A549 (cell line): Measurements from ENCODE around the gene CBFA2T2. TPM values are rescaled to one million over a fixed set of nuclear protein-coding genes. Genes with fewer than 3 reads are reported as not detected.

Experiments used
- ATAC-seq, 2 experiments: fragments of 200-7000 bp in 1 of 2; fragments of >200 bp in 1 of 2; cut with Nextera tagmentation in 1 of 2; cut with Tn5 transposase in 1 of 2; 3 replicates each; pipeline versions ENCODE4 v1.8.0 to v1.9.1; 2018 to 2020; ENCODE audit warnings: mild to moderate bottlenecking in 1 of 2, moderate library complexity in 1 of 2
- CTCF ChIA-PET: fragments of 300-600 bp; sonication (Branson Sonifier 250); formaldehyde crosslinking; extraction: SDS; loops from one replicate; lab custom pipeline; 2021; ENCODE audit warnings: antibody characterized with exemption, inconsistent platforms; lab: Yijun Ruan, JAX
- POLR2A ChIA-PET: fragments of 350-600 bp; formaldehyde crosslinking; extraction: SDS; loops from one replicate; lab custom pipeline; 2021; ENCODE audit warnings: antibody characterized with exemption, inconsistent platforms; lab: Yijun Ruan, JAX
- DNase-seq, 2 experiments: peaks; one replicate each; pipeline versions ENCODE4 v3.0.0 to v3.0.0-alpha.2; 2011 to 2016; ENCODE audit warnings: low read depth in 1 of 2, low spot score in 1 of 2
- FAIRE-seq: peaks from 2 replicates; lab custom pipeline; 2011; peaks lifted over from hg19 to GRCh38; lab: Jason Lieb, UNC
- H3K27ac ChIP-seq, 2 experiments: fragments of >200 bp; sonication (Bioruptor Twin); formaldehyde crosslinking; 3 replicates each; pipeline ENCODE4 v1.5.1; 2016 to 2017
- H3K4me1 ChIP-seq: fragments of >200 bp; sonication (Bioruptor Twin); formaldehyde crosslinking; 3 replicates; pipeline ENCODE4 v1.6.1; 2016
- H3K4me2 ChIP-seq: fragments of >200 bp; sonication (Bioruptor Twin); formaldehyde crosslinking; 3 replicates; pipeline ENCODE4 v1.6.1; 2016
- H3K4me3 ChIP-seq: fragments of >200 bp; sonication (Bioruptor Twin); formaldehyde crosslinking; 3 replicates; pipeline ENCODE4 v1.5.1; 2016
- H3K9me3 ChIP-seq: fragments of >200 bp; sonication (Bioruptor Twin); formaldehyde crosslinking; 3 replicates; pipeline ENCODE4 v1.6.1; 2016
- BCL3 ChIP-seq: fragments of >200 bp; sonication (Bioruptor Twin); formaldehyde crosslinking; IDR thresholded peaks from 3 replicates; pipeline ENCODE4 v1.6.1; 2016
- CBX8 ChIP-seq: fragments of 200-600 bp; sonication (generic); IDR thresholded peaks from 2 replicates; pipeline ENCODE4 v1.6.1; 2016
- CHD2 ChIP-seq: fragments of 150-350 bp; IDR thresholded peaks from 2 replicates; pipeline ENCODE4 v1.6.1; 2014; ENCODE audit warnings: low read length; ENCODE audit not compliant: partially characterized antibody
- E2F6 ChIP-seq: IDR thresholded peaks from 2 replicates; pipeline ENCODE4 v1.6.1; 2012; ENCODE audit warnings: low read depth, borderline replicate concordance
- EHMT2 ChIP-seq: fragments of 200-600 bp; sonication (generic); IDR thresholded peaks from 2 replicates; pipeline ENCODE4 v1.6.1; 2016; ENCODE audit warnings: antibody characterized with exemption, low read depth, mild to moderate bottlenecking, moderate library complexity
- EP300 ChIP-seq, 2 experiments: fragments of >200 bp; sonication (Bioruptor Twin); formaldehyde crosslinking; IDR thresholded peaks; 2 replicates in 1 of 2; 3 replicates in 1 of 2; pipeline ENCODE4 v1.6.1; 2016 to 2017
- ESRRA ChIP-seq: fragments of 150-350 bp; IDR thresholded peaks from 2 replicates; pipeline ENCODE4 v1.6.1; 2014; ENCODE audit warnings: mild to moderate bottlenecking, low read length, borderline replicate concordance
- FOSB ChIP-seq: fragments of 250-450 bp; sonication (Bioruptor Pico); IDR thresholded peaks from 2 replicates; pipeline ENCODE4 v1.5.0; 2020; ENCODE audit warnings: mild to moderate bottlenecking, moderate library complexity
- FOSL2 ChIP-seq, 2 experiments: fragments of 450-650 bp in 1 of 2; fragments of >200 bp in 1 of 2; sonication (Bioruptor Twin) in 1 of 2; formaldehyde crosslinking; IDR thresholded peaks; 2 replicates each; pipeline versions ENCODE4 v1.5.0 to v1.6.1; 2016 to 2020; ENCODE audit warnings: mild to moderate bottlenecking in 1 of 2, moderate library complexity in 1 of 2
- GATA3 ChIP-seq: IDR thresholded peaks from 2 replicates; pipeline ENCODE4 v1.6.1; 2012; ENCODE audit warnings: borderline replicate concordance
- HDAC2 ChIP-seq: fragments of 200-600 bp; sonication (generic); IDR thresholded peaks from 2 replicates; pipeline ENCODE4 v1.6.1; 2016
- HES2 ChIP-seq: fragments of >200 bp; sonication (Bioruptor Twin); formaldehyde crosslinking; IDR thresholded peaks from 2 replicates; pipeline ENCODE4 v1.6.1; 2016
- JUNB ChIP-seq: fragments of >200 bp; sonication (Bioruptor Twin); formaldehyde crosslinking; IDR thresholded peaks from 2 replicates; pipeline ENCODE4 v1.6.1; 2016
- KDM5A ChIP-seq: fragments of 200-600 bp; sonication (generic); IDR thresholded peaks from 2 replicates; pipeline ENCODE4 v1.6.1; 2016; ENCODE audit warnings: antibody characterized with exemption, mild to moderate bottlenecking
- NFE2L2 ChIP-seq: fragments of 150-350 bp; conservative IDR thresholded peaks from 2 replicates; pipeline ENCODE4 v1.6.1; 2014; ENCODE audit warnings: low read length
- RAD21 ChIP-seq, 2 experiments: fragments of >200 bp in 1 of 2; sonication (Bioruptor Twin) in 1 of 2; formaldehyde crosslinking in 1 of 2; IDR thresholded peaks in 1 of 2; conservative IDR thresholded peaks in 1 of 2; 2 replicates in 1 of 2; 3 replicates in 1 of 2; pipeline ENCODE4 v1.6.1; 2012 to 2018; ENCODE audit warnings: inconsistent platforms in 1 of 2
- RARB ChIP-seq: fragments of 250-450 bp; sonication (Bioruptor Pico); IDR thresholded peaks from 2 replicates; pipeline ENCODE4 v1.8.0; 2021; ENCODE audit warnings: mild to moderate bottlenecking, moderate library complexity
- RCOR1 ChIP-seq: fragments of 150-350 bp; IDR thresholded peaks from 2 replicates; pipeline ENCODE4 v1.6.1; 2014; ENCODE audit warnings: antibody characterized with exemption, low read length, low read depth
- REST ChIP-seq: fragments of 200-600 bp; sonication (generic); IDR thresholded peaks from 2 replicates; pipeline ENCODE4 v1.6.1; 2016; ENCODE audit warnings: antibody characterized with exemption, mild to moderate bottlenecking, moderate library complexity
- SMC3 ChIP-seq: fragments of >200 bp; sonication (Bioruptor Twin); formaldehyde crosslinking; IDR thresholded peaks from 3 replicates; pipeline ENCODE4 v1.6.1; 2018; ENCODE audit warnings: inconsistent platforms
- TFCP2L1 ChIP-seq: fragments of 250-450 bp; sonication (Bioruptor Pico); IDR thresholded peaks from 2 replicates; pipeline ENCODE4 v1.5.0; 2021; ENCODE audit warnings: mild to moderate bottlenecking
- ZC3H11A ChIP-seq: fragments of 450-650 bp; IDR thresholded peaks from 2 replicates; pipeline ENCODE4 v1.6.1; 2014; ENCODE audit warnings: antibody characterized with exemption, mild to moderate bottlenecking
- ZNF302 ChIP-seq: fragments of 250-450 bp; sonication (Bioruptor Pico); IDR thresholded peaks from 2 replicates; pipeline ENCODE4 v1.9.0; 2021; ENCODE audit warnings: inconsistent platforms, mild to moderate bottlenecking, moderate library complexity
- ZSCAN20 ChIP-seq: fragments of 250-450 bp; sonication (Bioruptor Pico); IDR thresholded peaks from 2 replicates; pipeline ENCODE4 v1.8.0; 2022; ENCODE audit warnings: mild to moderate bottlenecking, moderate library complexity
- WGBS: methylation state at CpG from one replicate; pipeline ENCODE4 v1.1.6; 2017; ENCODE audit errors: missing lambda C conversion rate; 5-methylcytosine and 5-hydroxymethylcytosine counted together
- polyA plus RNA-seq, 4 experiments: library from polyadenylated mRNA; depleted of rRNA in 3 of 4; stranded (reverse); fragments of >200 nt; fragmentation: RNase III in 1 of 4; extraction: RNeasy Plus Mini Kit Qiagen cat#74134 plus additional on column Dnase treatment in 1 of 4; gene quantifications; 2 replicates in 3 of 4; 3 replicates in 1 of 4; pipeline ENCODE4 v1.2.3, GENCODE V29; 2011 to 2017

Gene CBFA2T2
- polyA plus RNA-seq, 2 of the 4 experiments (the other 2 are of a cell fraction), result 6.8 to 9.4 TPM

- Histone ChIP-seq H3K4me3 (no peak overlapping the region), H3K4me1 (peaks cover 19% of the 10 kb centered on the region), H3K4me2 (no peak overlapping the region), H3K27ac (no peak overlapping the region), H3K9me3 (no peaks in the 10 kb centered on the region)
- ChIA-PET CTCF (no interaction called here), POLR2A (no interaction called here)
- TF ChIP-seq SMC3 (no peak), HDAC2 (no peak), RAD21 (conservative IDR thresholded peaks at IDR 0.05 in 1 of 2, IDR thresholded peaks at IDR 0.05 in 1 of 2) (no peak), FOSL2 (IDR thresholded peaks at IDR 0.05) (no peak), FOSL2 (CRISPR knock-in tag; IDR thresholded peaks at IDR 0.05) (no peak), RARB (CRISPR knock-in tag) (no peak), RCOR1 (no peak), EP300 (IDR thresholded peaks at IDR 0.05) (no peak), CHD2 (no peak), CBX8 (no peak), FOSB (CRISPR knock-in tag) (no peak), GATA3 (no peak), HES2 (no peak)
- 95% methylated on average over 8 of the region's 8 CpGs for WGBS
- no peak for DNase-seq
- FAIRE-seq, result no peak
- no peak for ATAC-seq
Measured at GRCh38 chr20:33563788-33564187, 73.9 kb downstream of the CBFA2T2 start.

GRCh38 chr20:33566781-33567603, 77.1 kb downstream of the CBFA2T2 start:
- Histone ChIP-seq H3K9me3 (no peaks in the 10 kb centered on the region), H3K27ac (no peak overlapping the region), H3K4me2 (no peak overlapping the region), H3K4me1 (peaks cover 18% of the 10 kb centered on the region), H3K4me3 (no peak overlapping the region)
- FAIRE-seq (no peak), DNase-seq (no peak), ATAC-seq (no peak)
- no peak for TF ChIP-seq ZSCAN20 (CRISPR knock-in tag)
- no peak for TF ChIP-seq RCOR1
- no peak for TF ChIP-seq BCL3
- no peak for TF ChIP-seq HDAC2
- TF ChIP-seq EHMT2, result no peak
- no peak for TF ChIP-seq REST
- no peak for TF ChIP-seq TFCP2L1 (CRISPR knock-in tag)
- TF ChIP-seq ZNF302 (CRISPR knock-in tag), result no peak
- no peak for TF ChIP-seq E2F6
- no peak for TF ChIP-seq GATA3
- no peak for TF ChIP-seq NFE2L2
- no peak for TF ChIP-seq ZC3H11A
- TF ChIP-seq KDM5A, result no peak
- TF ChIP-seq JUNB, result no peak
- no peak for TF ChIP-seq CBX8
- no peak for TF ChIP-seq ESRRA
- CTCF ChIA-PET, result interaction anchor here (1.4 kb wide), 1 partner anchor 10 kb away, joined by 4 read pairs; no protein-coding TSS in a partner anchor
- WGBS, result 77% methylated on average over 7 of the region's 7 CpGs
- POLR2A ChIA-PET, result no interaction called here
